Loucy (cell line): ENCODE data around the gene TCF7L2.

Source experiments
- H2AFZ ChIP-seq: fragments of 200-600 bp; sonication (generic); 2 replicates; pipeline ENCODE4 v1.6.0; 2016; ENCODE audit warnings: antibody characterized with exemption, mild to moderate bottlenecking, low read length, moderate library complexity
- H3F3A ChIP-seq: fragments of 200-600 bp; 2 replicates; pipeline ENCODE4 v1.6.0; 2016; ENCODE audit warnings: antibody characterized with exemption, low read depth, mild to moderate bottlenecking
- H3K27me3 ChIP-seq: fragments of 200-600 bp; sonication (generic); 2 replicates; pipeline ENCODE4 v1.6.1; 2014; ENCODE audit warnings: low read length, mild to moderate bottlenecking; ENCODE audit not compliant: insufficient read depth, poor library complexity, severe bottlenecking
- H3K36me3 ChIP-seq: fragments of 200-600 bp; sonication (generic); 2 replicates; pipeline ENCODE4 v1.6.1; 2016; ENCODE audit warnings: low read length; ENCODE audit not compliant: insufficient read depth
- H3K4me1 ChIP-seq: fragments of 200-600 bp; sonication (generic); 2 replicates; pipeline ENCODE4 v1.5.1; 2014; ENCODE audit warnings: low read length, mild to moderate bottlenecking; ENCODE audit not compliant: insufficient read depth, poor library complexity, severe bottlenecking
- H3K4me2 ChIP-seq: fragments of 200-600 bp; sonication (generic); 2 replicates; pipeline ENCODE4 v1.6.0; 2014; ENCODE audit warnings: antibody characterized with exemption, low read length, low read depth, mild to moderate bottlenecking; ENCODE audit not compliant: poor library complexity, severe bottlenecking
- H3K4me3 ChIP-seq: fragments of 200-600 bp; sonication (generic); 2 replicates; pipeline ENCODE4 v1.5.1; 2014; ENCODE audit warnings: low read length, mild to moderate bottlenecking, mixed read lengths; ENCODE audit not compliant: poor library complexity, severe bottlenecking
- H3K79me2 ChIP-seq: fragments of 200-600 bp; sonication (generic); 2 replicates; pipeline ENCODE4 v1.6.1; 2014; ENCODE audit warnings: low read length; ENCODE audit not compliant: insufficient read depth
- H3K9ac ChIP-seq: fragments of 200-600 bp; sonication (generic); 2 replicates; pipeline ENCODE4 v1.6.0; 2014; ENCODE audit warnings: mild to moderate bottlenecking, low read depth, low read length, moderate library complexity; ENCODE audit not compliant: poor library complexity, severe bottlenecking
- H3K9me2 ChIP-seq: fragments of 200-600 bp; sonication (generic); replicated peaks from 2 replicates; pipeline ENCODE4 v1.6.1; 2016; ENCODE audit warnings: low read depth, low read length, mixed read lengths
- H3K9me3 ChIP-seq: fragments of 200-600 bp; sonication (generic); 2 replicates; pipeline ENCODE4 v1.6.1; 2014; ENCODE audit warnings: mild to moderate bottlenecking, antibody characterized with exemption, low read length, low read depth; ENCODE audit not compliant: insufficient read depth
- H4K20me1 ChIP-seq: fragments of 200-600 bp; sonication (generic); 2 replicates; pipeline ENCODE4 v1.6.0; 2014; ENCODE audit warnings: antibody characterized with exemption, low read length, mild to moderate bottlenecking; ENCODE audit not compliant: insufficient read depth, poor library complexity, severe bottlenecking
- EZH2phosphoT487 ChIP-seq: fragments of 200-600 bp; IDR thresholded peaks from 2 replicates; pipeline ENCODE4 v1.6.1; 2018; ENCODE audit warnings: antibody characterized with exemption, mild to moderate bottlenecking, moderate library complexity, borderline replicate concordance
- TF ChIP-seq, protein P1 (sequence below): fragments of 200-600 bp; sonication (generic); conservative IDR thresholded peaks from 2 replicates; pipeline ENCODE4 v1.5.1; 2014; ENCODE audit warnings: mild to moderate bottlenecking, antibody characterized with exemption, low read length

TCF7L2 gene

DNA sequence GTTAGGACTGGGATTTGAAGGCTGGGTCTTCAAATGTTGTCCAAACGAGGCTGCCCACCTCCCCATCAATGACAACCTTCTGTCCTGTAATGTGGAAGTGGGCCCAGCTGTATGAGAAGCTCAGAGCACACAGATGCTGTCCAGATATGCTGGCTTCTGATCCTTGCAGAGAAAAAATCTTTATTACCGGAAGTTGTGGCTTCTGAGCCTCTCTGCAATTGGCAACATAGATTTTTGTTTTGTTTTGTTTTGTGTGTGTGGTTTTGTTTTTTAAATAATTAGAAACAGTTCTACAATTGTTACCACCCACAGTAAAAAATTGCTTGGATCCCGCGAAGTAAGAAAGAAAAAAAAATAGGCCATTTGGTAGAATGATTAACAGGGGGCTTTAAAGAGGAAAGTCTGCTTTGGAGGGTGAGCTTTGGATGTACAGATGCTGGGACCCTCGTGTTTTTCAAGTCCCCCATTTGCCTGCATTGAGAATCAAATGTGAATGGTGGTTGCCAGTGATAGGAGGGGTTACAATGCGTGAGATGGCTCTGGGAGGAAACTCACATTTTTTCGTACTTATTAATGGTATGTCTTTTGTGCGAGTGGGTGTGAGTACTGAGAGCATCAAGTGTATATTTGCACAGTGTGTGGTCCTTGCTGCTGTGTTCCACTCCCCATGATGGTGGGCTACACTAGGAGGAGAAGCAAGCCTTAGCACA is 153.2 kb downstream of the TCF7L2 start:
- peak overlapping the region; percentile 46 for H3K4me2 ChIP-seq
- TF ChIP-seq, protein P1, sequence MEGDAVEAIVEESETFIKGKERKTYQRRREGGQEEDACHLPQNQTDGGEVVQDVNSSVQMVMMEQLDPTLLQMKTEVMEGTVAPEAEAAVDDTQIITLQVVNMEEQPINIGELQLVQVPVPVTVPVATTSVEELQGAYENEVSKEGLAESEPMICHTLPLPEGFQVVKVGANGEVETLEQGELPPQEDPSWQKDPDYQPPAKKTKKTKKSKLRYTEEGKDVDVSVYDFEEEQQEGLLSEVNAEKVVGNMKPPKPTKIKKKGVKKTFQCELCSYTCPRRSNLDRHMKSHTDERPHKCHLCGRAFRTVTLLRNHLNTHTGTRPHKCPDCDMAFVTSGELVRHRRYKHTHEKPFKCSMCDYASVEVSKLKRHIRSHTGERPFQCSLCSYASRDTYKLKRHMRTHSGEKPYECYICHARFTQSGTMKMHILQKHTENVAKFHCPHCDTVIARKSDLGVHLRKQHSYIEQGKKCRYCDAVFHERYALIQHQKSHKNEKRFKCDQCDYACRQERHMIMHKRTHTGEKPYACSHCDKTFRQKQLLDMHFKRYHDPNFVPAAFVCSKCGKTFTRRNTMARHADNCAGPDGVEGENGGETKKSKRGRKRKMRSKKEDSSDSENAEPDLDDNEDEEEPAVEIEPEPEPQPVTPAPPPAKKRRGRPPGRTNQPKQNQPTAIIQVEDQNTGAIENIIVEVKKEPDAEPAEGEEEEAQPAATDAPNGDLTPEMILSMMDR: no peak
- TF ChIP-seq EZH2phosphoT487: peak; percentile 24; the same call in 1 of the 2 replicates
- no peaks in the 10 kb centered on the region for H3K9me2 ChIP-seq
- H3F3A ChIP-seq: no peaks in the 10 kb centered on the region
- H3K4me1 ChIP-seq: peaks cover 18% of the 10 kb centered on the region
- peaks cover 21% of the 10 kb centered on the region for H4K20me1 ChIP-seq
- no peak overlapping the region for H3K9ac ChIP-seq
- peak overlapping the region; percentile 10 for H3K4me3 ChIP-seq
- H2AFZ ChIP-seq: no peak overlapping the region
- no peaks in the 10 kb centered on the region for H3K36me3 ChIP-seq
- no peaks in the 10 kb centered on the region for H3K9me3 ChIP-seq
- H3K27me3 ChIP-seq: no peaks in the 10 kb centered on the region
- no peaks in the 10 kb centered on the region for H3K79me2 ChIP-seq

DNA sequence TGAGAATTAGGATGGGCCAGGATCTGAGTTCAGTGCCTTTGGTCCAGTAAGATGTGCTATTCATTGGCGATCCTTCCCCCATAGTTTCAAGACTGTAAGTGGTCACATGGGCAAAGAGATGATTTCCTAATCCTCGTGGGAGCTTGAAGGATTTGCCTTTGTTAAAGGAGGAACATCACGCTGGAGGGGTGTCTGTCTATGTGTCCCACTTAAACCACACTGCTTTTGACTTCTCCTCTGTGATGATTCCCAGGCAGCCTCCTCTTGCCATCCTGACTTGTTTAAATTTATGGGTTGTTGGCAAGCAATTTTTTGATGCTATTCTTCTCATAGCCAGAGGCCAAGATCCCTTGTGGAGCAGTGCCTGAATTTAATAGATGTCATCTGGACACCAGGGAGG is 154.0 kb downstream of the TCF7L2 start:
- H3K36me3 ChIP-seq: no peaks in the 10 kb centered on the region
- H4K20me1 ChIP-seq: peaks cover 21% of the 10 kb centered on the region
- no peak overlapping the region for H3K9ac ChIP-seq
- no peaks in the 10 kb centered on the region for H3K9me3 ChIP-seq
- no peaks in the 10 kb centered on the region for H3K9me2 ChIP-seq
- H3K4me1 ChIP-seq: peaks cover 18% of the 10 kb centered on the region
- H3K79me2 ChIP-seq: no peaks in the 10 kb centered on the region
- no peak overlapping the region for H2AFZ ChIP-seq
- TF ChIP-seq EZH2phosphoT487: no peak
- TF ChIP-seq, protein P1: no peak
- H3K4me2 ChIP-seq: no peak overlapping the region
- H3K4me3 ChIP-seq: no peak overlapping the region
- no peaks in the 10 kb centered on the region for H3F3A ChIP-seq
- no peaks in the 10 kb centered on the region for H3K27me3 ChIP-seq

DNA sequence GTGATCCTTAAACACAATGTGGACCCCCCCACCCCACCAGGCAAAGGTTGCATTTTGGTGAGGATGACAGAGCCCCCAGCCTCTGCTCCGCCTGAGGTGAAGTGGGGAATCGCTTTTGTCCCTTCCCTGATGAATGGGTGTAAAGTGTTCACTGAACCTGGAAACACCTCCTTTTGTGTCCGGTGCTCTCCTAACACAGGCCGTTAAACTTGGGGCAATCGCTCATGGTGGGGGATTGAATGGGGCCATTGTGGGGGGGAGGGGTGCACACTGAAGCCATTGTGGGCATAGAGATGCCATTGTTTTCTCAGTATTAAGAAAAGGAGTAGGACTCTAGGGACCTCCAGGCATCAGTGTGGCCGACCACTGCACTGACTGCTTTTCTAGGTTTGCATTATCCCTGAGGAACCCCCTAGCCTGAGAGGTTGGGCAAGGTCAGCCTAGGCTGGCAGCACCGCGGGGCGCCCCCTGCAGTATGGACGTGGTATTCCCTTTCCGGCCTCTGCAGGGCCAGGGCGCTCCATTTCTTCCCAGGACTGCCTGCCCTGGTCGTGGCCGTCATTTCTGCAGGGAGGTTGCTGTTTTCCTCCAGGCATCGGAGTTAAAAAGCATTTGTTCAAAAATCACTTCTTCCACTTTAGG is 158.3 kb downstream of the TCF7L2 start:
- Histone ChIP-seq H3K4me3 (no peak overlapping the region), H2AFZ (no peak overlapping the region), H3K27me3 (no peaks in the 10 kb centered on the region), H3K4me2 (no peak overlapping the region), H3K9me3 (no peaks in the 10 kb centered on the region), H3K36me3 (no peaks in the 10 kb centered on the region), H4K20me1 (peaks cover 10% of the 10 kb centered on the region), H3K4me1 (peaks cover 9% of the 10 kb centered on the region), H3K79me2 (no peaks in the 10 kb centered on the region), H3F3A (no peaks in the 10 kb centered on the region), H3K9me2 (no peaks in the 10 kb centered on the region), H3K9ac (no peak overlapping the region)
- TF ChIP-seq EZH2phosphoT487: no peak
- TF ChIP-seq, protein P1: peak; percentile 91
